SH-SY5Y (cell line): Measurements from ENCODE around the gene PTGDR.

Experiments
- GATA2 ChIP-seq: IDR thresholded peaks from 2 replicates; pipeline ENCODE4 v1.6.1; 2011; ENCODE audit warnings: mild to moderate bottlenecking, low read depth, low read length
- GATA3 ChIP-seq: IDR thresholded peaks from 2 replicates; pipeline ENCODE4 v1.6.1; 2011; ENCODE audit warnings: low read depth, mild to moderate bottlenecking, low read length, moderate library complexity

PTGDR gene

GRCh38 chr14:52314595-52315354 lies 47.3 kb downstream of the PTGDR start:
- TF ChIP-seq GATA2 = no peak
- no peak for TF ChIP-seq GATA3

- TF ChIP-seq GATA3 = no peak
- no peak for TF ChIP-seq GATA2
Observed at GRCh38 chr14:52315355-52315718, 47.8 kb downstream of the PTGDR start.

GRCh38 chr14:52318062-52318461 lies 50.6 kb downstream of the PTGDR start:
- no peak for TF ChIP-seq GATA2

GRCh38 chr14:52318826-52319645 lies 51.5 kb downstream of the PTGDR start:
- no peak for TF ChIP-seq GATA3
- no peak for TF ChIP-seq GATA2

- no peak for TF ChIP-seq GATA2
- no peak for TF ChIP-seq GATA3
Observed at GRCh38 chr14:52319919-52320318, 52.4 kb downstream of the PTGDR start.

- TF ChIP-seq GATA3 (no peak), GATA2 (no peak)
Observed at GRCh38 chr14:52325126-52325525, 57.6 kb downstream of the PTGDR start.

- TF ChIP-seq GATA2 = no peak
- no peak for TF ChIP-seq GATA3
Observed at GRCh38 chr14:52325630-52326029, 58.1 kb downstream of the PTGDR start.
